ENCODE results near the gene MICB. TPM values are rescaled to one million over a fixed set of nuclear protein-coding genes. Genes with fewer than 3 reads are reported as not detected.
"Not testable (repeated sequence)": the region's sequence is repeated elsewhere in the genome, so short reads cannot be mapped to it uniquely, and the experiment has no call there.

Gene MICB
- total RNA-seq, 1 donor from 2014 or later = 1.1 TPM

- no peak for DNase-seq
- peaks cover 29% of the 10 kb centered on the region for H3K4me1 ChIP-seq
- no peak overlapping the region for H3K4me3 ChIP-seq
- no peaks in the 10 kb centered on the region for H3K9me3 ChIP-seq (replicated peaks)
- H3K36me3 ChIP-seq = no peaks in the 10 kb centered on the region
- H3K27ac ChIP-seq (replicated peaks) = no peak overlapping the region
- peaks cover 6% of the 10 kb centered on the region for H3K27me3 ChIP-seq (ENCODE audit: low read depth)
- no peak for TF ChIP-seq CTCF (IDR thresholded peaks at IDR 0.05; ENCODE audit: borderline replicate concordance)
- intact Hi-C loops (cut with micrococcal nuclease) = no loop called here
Measured at GRCh38 chr6:31490115-31490873, 7.7 kb upstream of the MICB start.

GRCh38 chr6:31493550-31493874 is 4.4 kb upstream of the MICB start:
- DNase-seq; H3K36me3 ChIP-seq; intact Hi-C loops (cut with micrococcal nuclease); H3K9me3 ChIP-seq (replicated peaks): not testable (repeated sequence)
- H3K4me1 ChIP-seq = peaks cover 45% of the 10 kb centered on the region
- H3K4me3 ChIP-seq = peak overlapping the region; percentile 76
- peak overlapping the region; percentile 74 for H3K27ac ChIP-seq (replicated peaks)
- peaks cover 13% of the 10 kb centered on the region for H3K27me3 ChIP-seq (ENCODE audit: low read depth)

- peaks cover 18% of the 10 kb centered on the region for H3K27me3 ChIP-seq (ENCODE audit: low read depth)
- peak; percentile 87 for DNase-seq
- no peaks in the 10 kb centered on the region for H3K9me3 ChIP-seq (replicated peaks)
- TF ChIP-seq CTCF (IDR thresholded peaks at IDR 0.05; ENCODE audit: borderline replicate concordance) = peak; percentile 82
- H3K27ac ChIP-seq (replicated peaks) = peak overlapping the region; percentile 74
- H3K4me3 ChIP-seq = peak overlapping the region; percentile 76
- intact Hi-C loops (cut with micrococcal nuclease) = no loop called here
- H3K36me3 ChIP-seq = no peaks in the 10 kb centered on the region
- peaks cover 51% of the 10 kb centered on the region for H3K4me1 ChIP-seq
Measured at GRCh38 chr6:31493875-31494694, 3.9 kb upstream of the MICB start.

GRCh38 chr6:31495580-31495979 is 2.4 kb upstream of the MICB start:
- Histone ChIP-seq H3K27me3 (ENCODE audit: low read depth) (peaks cover 24% of the 10 kb centered on the region), H3K4me3 (peak overlapping the region; percentile 76), H3K36me3 (no peaks in the 10 kb centered on the region), H3K4me1 (peaks cover 51% of the 10 kb centered on the region), H3K27ac (replicated peaks) (no peak overlapping the region), H3K9me3 (replicated peaks) (no peaks in the 10 kb centered on the region)
- intact Hi-C loops (cut with micrococcal nuclease) = no loop called here
- no peak for TF ChIP-seq CTCF (IDR thresholded peaks at IDR 0.05; ENCODE audit: borderline replicate concordance)
- no peak for DNase-seq

GRCh38 chr6:31496826-31497225 is 1.1 kb upstream of the MICB start:
- H3K27ac ChIP-seq (replicated peaks); H3K4me3 ChIP-seq; H3K36me3 ChIP-seq; H3K9me3 ChIP-seq (replicated peaks); DNase-seq; intact Hi-C loops (cut with micrococcal nuclease): not testable (repeated sequence)
- peaks cover 34% of the 10 kb centered on the region for H3K27me3 ChIP-seq (ENCODE audit: low read depth)
- H3K4me1 ChIP-seq = peaks cover 48% of the 10 kb centered on the region

GRCh38 chr6:31498748-31499147 is 803 bp downstream of the MICB start:
- DNase-seq = no peak
- peaks cover 32% of the 10 kb centered on the region for H3K4me1 ChIP-seq
- TF ChIP-seq CTCF (IDR thresholded peaks at IDR 0.05; ENCODE audit: borderline replicate concordance) = no peak
- peaks cover 7% of the 10 kb centered on the region for H3K9me3 ChIP-seq (replicated peaks)
- H3K4me3 ChIP-seq = peak overlapping the region; percentile 74
- peaks cover 42% of the 10 kb centered on the region for H3K27me3 ChIP-seq (ENCODE audit: low read depth)
- no peaks in the 10 kb centered on the region for H3K36me3 ChIP-seq
- intact Hi-C loops (cut with micrococcal nuclease) = no loop called here
- H3K27ac ChIP-seq (replicated peaks) = no peak overlapping the region

GRCh38 chr6:31499648-31500047 is 1.7 kb downstream of the MICB start:
- peaks cover 42% of the 10 kb centered on the region for H3K27me3 ChIP-seq (ENCODE audit: low read depth)
- peaks cover 23% of the 10 kb centered on the region for H3K4me1 ChIP-seq
- H3K9me3 ChIP-seq (replicated peaks); intact Hi-C loops (cut with micrococcal nuclease); H3K4me3 ChIP-seq; H3K36me3 ChIP-seq; DNase-seq; H3K27ac ChIP-seq (replicated peaks): not testable (repeated sequence)

All from left ventricle myocardium inferior (tissue), 1 donor.